ENCODE measurements around the gene LRRC8B.

The LRRC8B gene

DNA sequence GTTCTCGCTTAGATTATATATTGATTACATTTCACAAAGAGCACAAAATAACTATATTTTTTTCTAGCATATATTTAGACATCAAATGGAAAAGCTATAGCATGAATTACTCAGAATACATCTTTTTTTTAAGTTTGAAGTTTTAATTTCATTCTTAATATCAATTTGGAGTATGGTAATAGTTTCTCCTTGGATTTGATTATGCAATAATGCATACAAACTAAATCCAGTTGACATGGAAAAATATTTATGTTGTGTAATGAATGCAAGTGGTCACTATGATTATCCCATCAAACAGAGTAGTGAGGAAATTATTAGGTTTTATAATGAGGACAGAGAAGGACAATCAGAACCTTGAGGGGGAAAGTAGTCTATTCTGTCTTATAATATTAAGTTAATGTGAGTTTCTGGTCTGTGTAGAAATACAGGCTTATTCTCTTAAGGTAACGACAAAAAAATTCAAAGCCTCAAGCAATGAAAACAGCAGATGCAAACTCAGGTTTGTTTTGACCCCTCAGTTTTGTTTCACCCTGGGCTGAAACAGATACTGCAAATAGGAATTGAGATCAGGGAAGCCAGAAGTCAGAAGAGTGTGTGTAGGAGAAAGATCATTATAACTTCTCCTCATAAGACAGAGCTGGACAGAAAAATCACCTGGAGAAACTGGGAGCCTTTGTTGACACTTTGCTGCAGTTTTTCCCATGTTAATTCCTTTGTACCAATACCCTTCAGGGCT, 23.7 kb downstream of the LRRC8B start:
- no peak overlapping the region for H3K4me2 ChIP-seq (ENCODE audit: insufficient read depth, low read length)
- no peak overlapping the region for H2AFZ ChIP-seq (ENCODE audit: low read depth, low read length)
- H3K27me3 ChIP-seq (ENCODE audit: insufficient read depth, low read length, poor library complexity): no peaks in the 10 kb centered on the region

DNA sequence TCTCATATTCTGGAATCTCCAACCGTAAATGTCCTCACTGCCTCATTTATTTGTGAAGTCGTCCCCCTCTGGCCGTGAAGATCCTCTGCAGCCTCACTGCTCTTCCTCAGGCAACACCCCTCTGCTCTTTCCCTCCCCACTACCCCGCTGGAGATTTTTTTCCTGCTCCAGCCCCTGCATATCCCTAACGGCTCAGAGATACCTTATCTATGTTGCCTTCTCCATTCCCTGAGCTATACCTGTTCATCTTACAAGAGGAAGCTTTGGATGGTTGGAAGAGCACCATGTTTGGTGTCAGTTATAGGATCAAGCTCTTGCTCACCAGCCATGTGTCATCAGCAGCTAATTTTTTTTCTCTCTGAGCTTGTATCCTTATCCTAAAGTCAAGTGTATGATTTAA, 26.4 kb downstream of the LRRC8B start:
- TF ChIP-seq, protein P1, sequence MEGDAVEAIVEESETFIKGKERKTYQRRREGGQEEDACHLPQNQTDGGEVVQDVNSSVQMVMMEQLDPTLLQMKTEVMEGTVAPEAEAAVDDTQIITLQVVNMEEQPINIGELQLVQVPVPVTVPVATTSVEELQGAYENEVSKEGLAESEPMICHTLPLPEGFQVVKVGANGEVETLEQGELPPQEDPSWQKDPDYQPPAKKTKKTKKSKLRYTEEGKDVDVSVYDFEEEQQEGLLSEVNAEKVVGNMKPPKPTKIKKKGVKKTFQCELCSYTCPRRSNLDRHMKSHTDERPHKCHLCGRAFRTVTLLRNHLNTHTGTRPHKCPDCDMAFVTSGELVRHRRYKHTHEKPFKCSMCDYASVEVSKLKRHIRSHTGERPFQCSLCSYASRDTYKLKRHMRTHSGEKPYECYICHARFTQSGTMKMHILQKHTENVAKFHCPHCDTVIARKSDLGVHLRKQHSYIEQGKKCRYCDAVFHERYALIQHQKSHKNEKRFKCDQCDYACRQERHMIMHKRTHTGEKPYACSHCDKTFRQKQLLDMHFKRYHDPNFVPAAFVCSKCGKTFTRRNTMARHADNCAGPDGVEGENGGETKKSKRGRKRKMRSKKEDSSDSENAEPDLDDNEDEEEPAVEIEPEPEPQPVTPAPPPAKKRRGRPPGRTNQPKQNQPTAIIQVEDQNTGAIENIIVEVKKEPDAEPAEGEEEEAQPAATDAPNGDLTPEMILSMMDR (IDR thresholded peaks at IDR 0.05; ENCODE audit: borderline replicate concordance, extremely low read depth, low read length, poor library complexity, severe bottlenecking): no peak
- TF ChIP-seq EZH2 (IDR thresholded peaks at IDR 0.05; ENCODE audit: borderline replicate concordance, low read depth, low read length, severe bottlenecking): no peak
- Histone ChIP-seq H3K27ac (ENCODE audit: low read length) (no peak overlapping the region), H3K4me2 (ENCODE audit: insufficient read depth, low read length) (no peak overlapping the region), H3K27me3 (ENCODE audit: insufficient read depth, low read length, poor library complexity) (no peaks in the 10 kb centered on the region), H3K4me3 (ENCODE audit: low read depth in 1 of 2, low read length in 2 of 2) (no peak overlapping the region), H3K9me3 (ENCODE audit: insufficient read depth, low read length, severe bottlenecking) (no peaks in the 10 kb centered on the region), H3K36me3 (ENCODE audit: insufficient read depth, low read length) (no peaks in the 10 kb centered on the region), H4K20me1 (ENCODE audit: insufficient read depth, low read length) (no peaks in the 10 kb centered on the region), H2AFZ (ENCODE audit: low read depth, low read length) (no peak overlapping the region), H3K79me2 (ENCODE audit: insufficient read depth, low read length) (no peaks in the 10 kb centered on the region), H3K4me1 (ENCODE audit: insufficient read depth, low read length) (peaks cover 16% of the 10 kb centered on the region), H3K9ac (ENCODE audit: low read depth, low read length) (no peak overlapping the region)
- DNase-seq: no peak
- no peak for ATAC-seq (ENCODE audit: insufficient read depth, low read depth)

More for the DNA sequence above, 23.7 kb downstream of the LRRC8B start:
- Histone ChIP-seq H3K9ac (ENCODE audit: low read depth, low read length) (no peak overlapping the region), H3K4me3 (ENCODE audit: low read depth in 1 of 2, low read length in 2 of 2) (no peak overlapping the region), H3K4me1 (ENCODE audit: insufficient read depth, low read length) (peaks cover 15% of the 10 kb centered on the region), H3K27ac (ENCODE audit: low read length) (no peak overlapping the region), H3K9me3 (ENCODE audit: insufficient read depth, low read length, severe bottlenecking) (no peaks in the 10 kb centered on the region), H3K36me3 (ENCODE audit: insufficient read depth, low read length) (no peaks in the 10 kb centered on the region), H4K20me1 (ENCODE audit: insufficient read depth, low read length) (no peaks in the 10 kb centered on the region), H3K79me2 (ENCODE audit: insufficient read depth, low read length) (no peaks in the 10 kb centered on the region)
- TF ChIP-seq, protein P1 (IDR thresholded peaks at IDR 0.05; ENCODE audit: borderline replicate concordance, extremely low read depth, low read length, poor library complexity, severe bottlenecking): no peak
- no peak for TF ChIP-seq EZH2 (IDR thresholded peaks at IDR 0.05; ENCODE audit: borderline replicate concordance, low read depth, low read length, severe bottlenecking)
- ATAC-seq (ENCODE audit: insufficient read depth, low read depth) (no peak), DNase-seq (no peak)

DNA sequence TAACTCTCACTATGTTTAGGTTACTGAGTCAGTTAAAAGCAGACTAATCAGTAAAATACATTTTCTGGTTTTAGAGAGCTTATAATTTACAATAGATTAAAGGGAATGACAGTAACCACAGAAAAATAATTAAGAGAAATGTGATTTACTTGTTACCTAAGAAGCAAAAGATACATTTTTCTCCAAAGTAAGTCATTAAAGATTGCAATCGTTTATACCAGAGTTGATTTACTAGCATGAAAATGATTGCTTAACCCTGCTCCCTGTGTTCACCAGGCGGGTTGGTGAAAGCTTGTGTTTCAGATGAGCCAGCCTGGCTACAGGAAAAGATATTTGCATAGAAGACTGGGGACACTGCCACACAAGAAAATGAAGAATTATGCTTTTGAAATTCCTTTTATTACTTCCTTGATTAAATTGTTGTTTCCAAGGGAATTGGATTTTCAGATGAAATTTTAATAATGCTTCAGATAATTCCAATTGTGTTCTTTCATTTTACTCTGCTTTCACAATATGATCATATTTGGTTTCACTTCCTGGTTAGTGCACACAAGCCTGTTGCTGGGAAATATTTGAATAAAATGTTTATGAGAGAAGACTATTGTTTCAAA, 27.9 kb downstream of the LRRC8B start:
- Histone ChIP-seq H3K27me3 (ENCODE audit: insufficient read depth, low read length, poor library complexity) (no peaks in the 10 kb centered on the region), H2AFZ (ENCODE audit: low read depth, low read length) (peak overlapping the region; percentile 48), H3K79me2 (ENCODE audit: insufficient read depth, low read length) (no peaks in the 10 kb centered on the region), H3K4me3 (ENCODE audit: low read depth in 1 of 2, low read length in 2 of 2) (peak overlapping the region in 1 of 2 experiments; percentile 28; a peak in 1 of 4 replicates), H3K9me3 (ENCODE audit: insufficient read depth, low read length, severe bottlenecking) (no peaks in the 10 kb centered on the region), H4K20me1 (ENCODE audit: insufficient read depth, low read length) (no peaks in the 10 kb centered on the region), H3K4me1 (ENCODE audit: insufficient read depth, low read length) (peaks cover 16% of the 10 kb centered on the region), H3K9ac (ENCODE audit: low read depth, low read length) (peak overlapping the region; percentile 38), H3K4me2 (ENCODE audit: insufficient read depth, low read length) (peak overlapping the region; percentile 54), H3K27ac (ENCODE audit: low read length) (peak overlapping the region; percentile 59), H3K36me3 (ENCODE audit: insufficient read depth, low read length) (no peaks in the 10 kb centered on the region)
- TF ChIP-seq, protein P1 (IDR thresholded peaks at IDR 0.05; ENCODE audit: borderline replicate concordance, extremely low read depth, low read length, poor library complexity, severe bottlenecking): no peak
- no peak for TF ChIP-seq EZH2 (IDR thresholded peaks at IDR 0.05; ENCODE audit: borderline replicate concordance, low read depth, low read length, severe bottlenecking)
- ATAC-seq (ENCODE audit: insufficient read depth, low read depth): peak; percentile 89
- DNase-seq: peak; percentile 20

Measured in DND-41 (cell line).